ENCODE measurements around the gene KLRC3.

DNA sequence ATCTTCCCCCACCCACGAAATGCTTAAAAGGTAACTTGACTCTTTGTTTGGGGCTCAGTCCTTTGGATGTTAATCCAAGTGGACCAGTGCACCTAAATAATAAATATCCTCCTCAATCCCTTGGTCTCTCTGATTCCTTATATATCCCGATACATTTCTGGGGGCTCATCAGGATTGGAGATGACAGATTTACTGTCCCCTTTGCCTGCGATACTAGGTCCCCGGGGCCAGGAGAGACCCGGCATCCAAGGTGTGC lies 56.8 kb downstream of the KLRC3 start:
- TF ChIP-seq POLR2A (IDR thresholded peaks at IDR 0.05) = no peak
- TF ChIP-seq, protein P1, sequence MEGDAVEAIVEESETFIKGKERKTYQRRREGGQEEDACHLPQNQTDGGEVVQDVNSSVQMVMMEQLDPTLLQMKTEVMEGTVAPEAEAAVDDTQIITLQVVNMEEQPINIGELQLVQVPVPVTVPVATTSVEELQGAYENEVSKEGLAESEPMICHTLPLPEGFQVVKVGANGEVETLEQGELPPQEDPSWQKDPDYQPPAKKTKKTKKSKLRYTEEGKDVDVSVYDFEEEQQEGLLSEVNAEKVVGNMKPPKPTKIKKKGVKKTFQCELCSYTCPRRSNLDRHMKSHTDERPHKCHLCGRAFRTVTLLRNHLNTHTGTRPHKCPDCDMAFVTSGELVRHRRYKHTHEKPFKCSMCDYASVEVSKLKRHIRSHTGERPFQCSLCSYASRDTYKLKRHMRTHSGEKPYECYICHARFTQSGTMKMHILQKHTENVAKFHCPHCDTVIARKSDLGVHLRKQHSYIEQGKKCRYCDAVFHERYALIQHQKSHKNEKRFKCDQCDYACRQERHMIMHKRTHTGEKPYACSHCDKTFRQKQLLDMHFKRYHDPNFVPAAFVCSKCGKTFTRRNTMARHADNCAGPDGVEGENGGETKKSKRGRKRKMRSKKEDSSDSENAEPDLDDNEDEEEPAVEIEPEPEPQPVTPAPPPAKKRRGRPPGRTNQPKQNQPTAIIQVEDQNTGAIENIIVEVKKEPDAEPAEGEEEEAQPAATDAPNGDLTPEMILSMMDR (IDR thresholded peaks at IDR 0.05) = no peak
